ENCODE data around the gene ZNF668. TPM values are rescaled to one million over a fixed set of nuclear protein-coding genes. Genes with fewer than 3 reads are reported as not detected.

Gene ZNF668
- total and polyA plus RNA-seq, 2 of the 13 experiments (the other 11 are each of a cell fraction or from before 2014, with no cell fraction given) = 3.8 to 9.8 TPM

DNA sequence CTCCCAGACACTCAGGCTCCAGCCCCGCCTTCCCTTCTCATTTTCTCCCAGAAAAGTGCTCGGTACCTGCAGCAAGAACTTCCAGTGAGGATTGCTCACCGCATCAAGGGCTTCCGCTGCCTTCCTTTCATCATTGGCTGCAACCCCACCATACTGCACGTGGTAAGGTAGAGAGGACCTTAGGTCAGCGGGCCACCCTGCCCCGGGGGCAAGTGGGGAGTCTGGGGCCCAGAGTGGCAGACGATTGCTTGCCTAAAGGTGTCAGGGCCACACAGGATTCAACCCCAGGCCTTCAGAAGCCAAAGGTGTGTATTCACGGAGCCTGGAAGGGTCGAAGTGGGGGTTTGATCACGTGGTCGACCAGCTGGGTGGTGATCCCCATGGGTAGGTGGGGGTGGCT, 35.6 kb upstream of the ZNF668 start (continued):
- TF ChIP-seq, protein P1, sequence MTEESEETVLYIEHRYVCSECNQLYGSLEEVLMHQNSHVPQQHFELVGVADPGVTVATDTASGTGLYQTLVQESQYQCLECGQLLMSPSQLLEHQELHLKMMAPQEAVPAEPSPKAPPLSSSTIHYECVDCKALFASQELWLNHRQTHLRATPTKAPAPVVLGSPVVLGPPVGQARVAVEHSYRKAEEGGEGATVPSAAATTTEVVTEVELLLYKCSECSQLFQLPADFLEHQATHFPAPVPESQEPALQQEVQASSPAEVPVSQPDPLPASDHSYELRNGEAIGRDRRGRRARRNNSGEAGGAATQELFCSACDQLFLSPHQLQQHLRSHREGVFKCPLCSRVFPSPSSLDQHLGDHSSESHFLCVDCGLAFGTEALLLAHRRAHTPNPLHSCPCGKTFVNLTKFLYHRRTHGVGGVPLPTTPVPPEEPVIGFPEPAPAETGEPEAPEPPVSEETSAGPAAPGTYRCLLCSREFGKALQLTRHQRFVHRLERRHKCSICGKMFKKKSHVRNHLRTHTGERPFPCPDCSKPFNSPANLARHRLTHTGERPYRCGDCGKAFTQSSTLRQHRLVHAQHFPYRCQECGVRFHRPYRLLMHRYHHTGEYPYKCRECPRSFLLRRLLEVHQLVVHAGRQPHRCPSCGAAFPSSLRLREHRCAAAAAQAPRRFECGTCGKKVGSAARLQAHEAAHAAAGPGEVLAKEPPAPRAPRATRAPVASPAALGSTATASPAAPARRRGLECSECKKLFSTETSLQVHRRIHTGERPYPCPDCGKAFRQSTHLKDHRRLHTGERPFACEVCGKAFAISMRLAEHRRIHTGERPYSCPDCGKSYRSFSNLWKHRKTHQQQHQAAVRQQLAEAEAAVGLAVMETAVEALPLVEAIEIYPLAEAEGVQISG (CRISPR knock-in tag; IDR thresholded peaks at IDR 0.05) = 0 out of 2 replicates have a peak, but pooled peaks have one; percentile 14
- TF ChIP-seq, protein P2, sequence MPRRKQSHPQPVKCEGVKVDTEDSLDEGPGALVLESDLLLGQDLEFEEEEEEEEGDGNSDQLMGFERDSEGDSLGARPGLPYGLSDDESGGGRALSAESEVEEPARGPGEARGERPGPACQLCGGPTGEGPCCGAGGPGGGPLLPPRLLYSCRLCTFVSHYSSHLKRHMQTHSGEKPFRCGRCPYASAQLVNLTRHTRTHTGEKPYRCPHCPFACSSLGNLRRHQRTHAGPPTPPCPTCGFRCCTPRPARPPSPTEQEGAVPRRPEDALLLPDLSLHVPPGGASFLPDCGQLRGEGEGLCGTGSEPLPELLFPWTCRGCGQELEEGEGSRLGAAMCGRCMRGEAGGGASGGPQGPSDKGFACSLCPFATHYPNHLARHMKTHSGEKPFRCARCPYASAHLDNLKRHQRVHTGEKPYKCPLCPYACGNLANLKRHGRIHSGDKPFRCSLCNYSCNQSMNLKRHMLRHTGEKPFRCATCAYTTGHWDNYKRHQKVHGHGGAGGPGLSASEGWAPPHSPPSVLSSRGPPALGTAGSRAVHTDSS (CRISPR knock-in tag; conservative IDR thresholded peaks at IDR 0.05) = no peak

GRCh38 chr16:31108794-31109558, 34.9 kb upstream of the ZNF668 start:
- no peaks in the 10 kb centered on the region for H4K20me1 ChIP-seq (ENCODE audit: insufficient read depth, low read length)
- CTCF ChIA-PET (ENCODE audit: low intra/inter-chr PET ratio, low total read pairs) = no interaction called here
- peaks cover 12% of the 10 kb centered on the region for H3K79me2 ChIP-seq (ENCODE audit: insufficient read depth, low read length)
- WGBS (ENCODE audit: low lambda C conversion rate) = 90% methylated on average over 40 of the region's 57 CpGs
- no peak for FAIRE-seq
- no peak for DNase-seq (ENCODE audit: low spot score)
- H3K27ac ChIP-seq (ENCODE audit: extremely low read length, insufficient read depth, low read length) = peak overlapping the region; percentile 54
- no peak for ATAC-seq
- peak overlapping the region; percentile 94 for H3K4me2 ChIP-seq (ENCODE audit: low read depth, low read length)
- in situ Hi-C loops (cut with HindIII; ENCODE audit: extremely low pct_ligation_motif_present, low pct_unique_long_range_greater_than_20kb) (no loop called here), intact Hi-C loops (cut with micrococcal nuclease; ENCODE audit: unreplicated experiment) (loop anchor here (5.0 kb wide), 1 partner anchor 48 kb away; no protein-coding TSS in a partner anchor)
- BruUV-seq (replicated peaks) = TSS peak; percentile 44
- H3K4me1 ChIP-seq (ENCODE audit: insufficient read depth, low read length) = peaks cover 50% of the 10 kb centered on the region
- H3K36me3 ChIP-seq (replicated peaks in 1 of 2; ENCODE audit: control insufficient read depth in 1 of 2, insufficient read depth in 2 of 2, low read length in 2 of 2) = peaks cover 20 to 35% of the 10 kb centered on the region in 2 experiments
- peak overlapping the region; percentile 87 to 100 (median 94) for H3K4me3 ChIP-seq (replicated peaks in 1 of 3; ENCODE audit: insufficient read depth in 1 of 3, low read depth in 2 of 3, low read length in 3 of 3)
- POLR2A ChIA-PET = interaction anchor here (1.3 to 3.7 kb wide), 2 partner anchors 9 to 33 kb away, joined by 4 to 17 read pairs; partner anchors contain the start of gene KAT8
- no peaks in the 10 kb centered on the region for H3K9me3 ChIP-seq (ENCODE audit: low read length)
- H3K9ac ChIP-seq (ENCODE audit: insufficient read depth, low read depth, low read length) = peak overlapping the region; percentile 90
- H2AFZ ChIP-seq (ENCODE audit: low read length) = no peak overlapping the region
- H3K27me3 ChIP-seq (ENCODE audit: control insufficient read depth in 1 of 2, insufficient read depth in 2 of 2, low read length in 2 of 2) = no peaks in the 10 kb centered on the region
- TF ChIP-seq ZNF142 (CRISPR knock-in tag; IDR thresholded peaks at IDR 0.05) (no peak), EHMT2 (IDR thresholded peaks at IDR 0.05; ENCODE audit: borderline replicate concordance, low read depth, low read length) (no peak), SRSF1 (optimal IDR thresholded peaks at IDR 0.05; ENCODE audit: low read depth, low read length) (peak; percentile 4)
- TF ChIP-seq, protein P3, sequence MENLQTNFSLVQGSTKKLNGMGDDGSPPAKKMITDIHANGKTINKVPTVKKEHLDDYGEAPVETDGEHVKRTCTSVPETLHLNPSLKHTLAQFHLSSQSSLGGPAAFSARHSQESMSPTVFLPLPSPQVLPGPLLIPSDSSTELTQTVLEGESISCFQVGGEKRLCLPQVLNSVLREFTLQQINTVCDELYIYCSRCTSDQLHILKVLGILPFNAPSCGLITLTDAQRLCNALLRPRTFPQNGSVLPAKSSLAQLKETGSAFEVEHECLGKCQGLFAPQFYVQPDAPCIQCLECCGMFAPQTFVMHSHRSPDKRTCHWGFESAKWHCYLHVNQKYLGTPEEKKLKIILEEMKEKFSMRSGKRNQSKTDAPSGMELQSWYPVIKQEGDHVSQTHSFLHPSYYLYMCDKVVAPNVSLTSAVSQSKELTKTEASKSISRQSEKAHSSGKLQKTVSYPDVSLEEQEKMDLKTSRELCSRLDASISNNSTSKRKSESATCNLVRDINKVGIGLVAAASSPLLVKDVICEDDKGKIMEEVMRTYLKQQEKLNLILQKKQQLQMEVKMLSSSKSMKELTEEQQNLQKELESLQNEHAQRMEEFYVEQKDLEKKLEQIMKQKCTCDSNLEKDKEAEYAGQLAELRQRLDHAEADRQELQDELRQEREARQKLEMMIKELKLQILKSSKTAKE (CRISPR knock-in tag; IDR thresholded peaks at IDR 0.05; ENCODE audit: borderline replicate concordance) = no peak

All from HepG2 (cell line).